Measurements from ENCODE around the gene CEP41.

CEP41 gene

GRCh38 chr7:130486114-130486953, 45.5 kb upstream of the CEP41 start:
- TF ChIP-seq, protein P1, sequence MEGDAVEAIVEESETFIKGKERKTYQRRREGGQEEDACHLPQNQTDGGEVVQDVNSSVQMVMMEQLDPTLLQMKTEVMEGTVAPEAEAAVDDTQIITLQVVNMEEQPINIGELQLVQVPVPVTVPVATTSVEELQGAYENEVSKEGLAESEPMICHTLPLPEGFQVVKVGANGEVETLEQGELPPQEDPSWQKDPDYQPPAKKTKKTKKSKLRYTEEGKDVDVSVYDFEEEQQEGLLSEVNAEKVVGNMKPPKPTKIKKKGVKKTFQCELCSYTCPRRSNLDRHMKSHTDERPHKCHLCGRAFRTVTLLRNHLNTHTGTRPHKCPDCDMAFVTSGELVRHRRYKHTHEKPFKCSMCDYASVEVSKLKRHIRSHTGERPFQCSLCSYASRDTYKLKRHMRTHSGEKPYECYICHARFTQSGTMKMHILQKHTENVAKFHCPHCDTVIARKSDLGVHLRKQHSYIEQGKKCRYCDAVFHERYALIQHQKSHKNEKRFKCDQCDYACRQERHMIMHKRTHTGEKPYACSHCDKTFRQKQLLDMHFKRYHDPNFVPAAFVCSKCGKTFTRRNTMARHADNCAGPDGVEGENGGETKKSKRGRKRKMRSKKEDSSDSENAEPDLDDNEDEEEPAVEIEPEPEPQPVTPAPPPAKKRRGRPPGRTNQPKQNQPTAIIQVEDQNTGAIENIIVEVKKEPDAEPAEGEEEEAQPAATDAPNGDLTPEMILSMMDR (IDR thresholded peaks at IDR 0.05; ENCODE audit: low read depth, low read length, missing control alignments) = peak; percentile 35
- no peak for DNase-seq (ENCODE audit: extremely low read depth, low read depth)
- H3K4me3 ChIP-seq (replicated peaks; ENCODE audit: low read depth, low read length) = no peak overlapping the region

DNA sequence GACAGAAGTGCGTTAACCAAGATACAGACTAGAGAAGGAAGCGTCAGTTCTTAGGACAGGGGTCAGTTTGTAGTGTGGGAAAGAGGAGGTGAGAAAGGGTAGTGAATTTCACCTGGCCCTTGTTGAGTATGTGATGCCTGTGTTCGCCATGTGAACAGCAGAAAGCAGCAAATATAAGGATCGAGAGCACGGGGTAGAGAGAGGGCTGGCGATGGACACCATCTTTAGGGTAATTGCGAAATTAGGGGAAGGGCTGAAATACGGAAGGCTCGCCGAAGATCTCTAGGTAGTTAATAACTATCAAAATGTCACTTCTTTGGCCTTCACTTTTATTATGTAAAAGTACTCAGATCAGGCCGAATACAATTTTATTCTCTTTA, 44.9 kb upstream of the CEP41 start:
- H3K4me3 ChIP-seq (replicated peaks; ENCODE audit: low read depth, low read length) = no peak overlapping the region
- TF ChIP-seq, protein P1 (IDR thresholded peaks at IDR 0.05; ENCODE audit: low read depth, low read length, missing control alignments) = no peak
- DNase-seq (ENCODE audit: extremely low read depth, low read depth) = no peak

DNA sequence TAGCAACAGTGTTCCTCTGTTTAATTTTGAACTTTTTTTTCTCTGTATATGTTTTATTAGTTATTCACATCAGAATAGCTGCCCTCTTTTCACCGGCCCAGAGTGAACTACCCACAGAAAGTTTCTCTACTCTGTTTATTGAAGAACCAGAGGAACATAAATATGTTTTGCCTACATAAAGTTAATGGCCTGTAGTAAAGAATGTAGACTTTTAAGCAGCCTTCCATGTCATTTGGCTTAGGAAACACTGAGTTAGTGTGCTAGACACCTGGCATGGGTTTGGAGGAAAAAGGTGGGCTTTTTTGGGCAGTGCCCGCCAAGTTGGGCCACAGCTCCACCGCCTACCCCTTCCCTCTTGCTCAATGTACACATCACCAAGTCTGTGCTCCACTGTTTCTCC, 42.2 kb upstream of the CEP41 start:
- no peak overlapping the region for H3K4me3 ChIP-seq (replicated peaks; ENCODE audit: low read depth, low read length)
- TF ChIP-seq, protein P1 (IDR thresholded peaks at IDR 0.05; ENCODE audit: low read depth, low read length, missing control alignments) = no peak
- no peak for DNase-seq (ENCODE audit: extremely low read depth, low read depth)

GRCh38 chr7:130481898-130482297, 41.1 kb upstream of the CEP41 start:
- DNase-seq (ENCODE audit: extremely low read depth, low read depth) = no peak
- no peak overlapping the region for H3K4me3 ChIP-seq (replicated peaks; ENCODE audit: low read depth, low read length)
- TF ChIP-seq, protein P1 (IDR thresholded peaks at IDR 0.05; ENCODE audit: low read depth, low read length, missing control alignments) = no peak

DNA sequence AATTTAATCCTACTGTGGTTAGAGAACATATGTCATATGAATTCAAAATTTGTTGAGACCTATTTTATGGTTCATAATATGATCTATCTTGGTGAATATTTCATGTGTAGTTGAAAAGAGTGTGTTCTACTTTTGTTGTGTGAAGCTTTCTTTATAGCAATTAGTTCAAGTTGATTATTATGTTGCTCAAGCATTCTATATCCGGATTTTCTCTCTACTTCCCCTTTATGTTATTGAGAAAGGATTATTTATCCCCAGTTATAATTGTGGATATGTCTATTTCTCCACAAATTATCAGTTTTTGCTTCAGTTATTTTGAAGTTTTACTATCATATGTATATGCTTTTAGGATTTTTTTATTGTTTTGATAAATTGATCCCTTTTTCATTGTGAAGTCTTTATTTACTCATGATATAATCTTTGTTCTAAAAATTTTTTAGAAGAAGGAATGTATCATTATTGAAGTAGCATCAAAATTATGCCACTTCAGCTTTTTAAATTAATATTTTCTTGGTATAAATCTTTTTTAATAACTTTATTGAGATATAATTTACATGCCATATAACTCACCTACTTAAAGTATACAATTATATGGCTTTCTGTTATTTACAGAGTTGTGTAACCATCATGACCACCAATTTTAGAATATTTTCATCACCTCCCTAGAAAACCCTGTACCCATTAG, 39.0 kb upstream of the CEP41 start:
- TF ChIP-seq, protein P1 (IDR thresholded peaks at IDR 0.05; ENCODE audit: low read depth, low read length, missing control alignments) = no peak
- H3K4me3 ChIP-seq (replicated peaks; ENCODE audit: low read depth, low read length) = no peak overlapping the region
- no peak for DNase-seq (ENCODE audit: extremely low read depth, low read depth)

DNA sequence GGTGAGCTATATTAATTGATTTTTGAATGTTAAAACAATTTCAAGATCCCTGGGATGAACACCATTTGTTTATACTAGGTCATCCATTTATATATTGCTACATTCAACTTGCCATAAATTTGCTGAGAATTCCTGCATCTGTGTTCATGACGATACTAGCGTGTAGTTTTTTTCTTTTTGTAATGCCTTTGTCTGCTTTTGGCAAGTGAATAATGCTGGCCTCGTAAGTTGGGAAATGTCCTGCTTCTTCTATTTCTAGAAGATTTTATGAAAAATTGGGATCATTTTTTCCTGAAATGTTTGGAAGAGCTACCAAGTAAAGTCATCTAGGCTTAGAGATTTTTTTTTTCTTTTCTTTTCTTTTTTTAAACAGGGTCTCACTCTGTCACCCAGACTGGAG, 38.2 kb upstream of the CEP41 start:
- TF ChIP-seq, protein P1 (IDR thresholded peaks at IDR 0.05; ENCODE audit: low read depth, low read length, missing control alignments) = no peak
- H3K4me3 ChIP-seq (replicated peaks; ENCODE audit: low read depth, low read length) = no peak overlapping the region
- no peak for DNase-seq (ENCODE audit: extremely low read depth, low read depth)
